ENCODE measurements around the gene C2CD2.

GRCh38 chr21:41979751-41980369, 26.0 kb upstream of the C2CD2 start:
- TF ChIP-seq POLR2A (IDR thresholded peaks at IDR 0.05) (no peak), CTCF (IDR thresholded peaks at IDR 0.05) (no peak)
